ENCODE measurements around the gene CCDC180. TPM values are rescaled to one million over a fixed set of nuclear protein-coding genes. Genes with fewer than 3 reads are reported as not detected.

Gene CCDC180
- total and polyA plus RNA-seq, 4 donors = 0.09 to 3.1 (median 0.84) TPM

GRCh38 chr9:97272072-97272471 lies 35.4 kb upstream of the CCDC180 start (continued):
- TF ChIP-seq, protein P1, sequence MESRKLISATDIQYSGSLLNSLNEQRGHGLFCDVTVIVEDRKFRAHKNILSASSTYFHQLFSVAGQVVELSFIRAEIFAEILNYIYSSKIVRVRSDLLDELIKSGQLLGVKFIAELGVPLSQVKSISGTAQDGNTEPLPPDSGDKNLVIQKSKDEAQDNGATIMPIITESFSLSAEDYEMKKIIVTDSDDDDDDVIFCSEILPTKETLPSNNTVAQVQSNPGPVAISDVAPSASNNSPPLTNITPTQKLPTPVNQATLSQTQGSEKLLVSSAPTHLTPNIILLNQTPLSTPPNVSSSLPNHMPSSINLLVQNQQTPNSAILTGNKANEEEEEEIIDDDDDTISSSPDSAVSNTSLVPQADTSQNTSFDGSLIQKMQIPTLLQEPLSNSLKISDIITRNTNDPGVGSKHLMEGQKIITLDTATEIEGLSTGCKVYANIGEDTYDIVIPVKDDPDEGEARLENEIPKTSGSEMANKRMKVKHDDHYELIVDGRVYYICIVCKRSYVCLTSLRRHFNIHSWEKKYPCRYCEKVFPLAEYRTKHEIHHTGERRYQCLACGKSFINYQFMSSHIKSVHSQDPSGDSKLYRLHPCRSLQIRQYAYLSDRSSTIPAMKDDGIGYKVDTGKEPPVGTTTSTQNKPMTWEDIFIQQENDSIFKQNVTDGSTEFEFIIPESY (IDR thresholded peaks at IDR 0.05) = no peak
- TF ChIP-seq NR2F2 (IDR thresholded peaks at IDR 0.05) = no peak

- Histone ChIP-seq H3K9ac (ENCODE audit: low read depth in 1 of 2, low read length in 2 of 2) (no peak overlapping the region), H3K27me3 (ENCODE audit: control insufficient read depth in 4 of 4, insufficient read depth in 4 of 4, low read length in 3 of 4) (no peaks in the 10 kb centered on the region)
- WGBS = 92% methylated on average over 6 of the region's 6 CpGs
These were observed 31.1 kb upstream of the CCDC180 start for GRCh38 chr9:97276310-97276852.

DNA sequence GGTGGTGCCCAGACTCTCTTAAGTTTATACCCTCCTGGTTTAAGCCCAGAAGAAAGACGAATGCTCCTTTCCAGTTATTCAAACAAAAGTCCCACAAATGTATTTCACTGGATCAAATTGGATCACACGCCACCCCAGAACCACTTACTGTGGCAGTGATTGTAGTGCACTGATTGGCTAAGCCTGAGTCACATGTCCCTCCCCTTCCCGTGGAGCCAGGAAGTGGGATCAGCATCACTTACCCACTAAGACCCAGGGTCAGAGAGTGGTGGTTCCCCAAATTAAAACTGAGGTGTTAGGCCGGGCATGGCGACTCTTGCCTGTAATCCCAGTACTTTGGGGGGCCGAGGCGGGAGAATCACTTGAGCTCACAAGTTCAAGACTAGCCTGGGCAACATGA lies 29.5 kb upstream of the CCDC180 start:
- no peak overlapping the region for H3K9ac ChIP-seq (ENCODE audit: low read depth in 1 of 2, low read length in 2 of 2)
- H3K9me3 ChIP-seq (ENCODE audit: control insufficient read depth in 4 of 4, low read length in 3 of 4) = no peaks in the 10 kb centered on the region
- no peak for DNase-seq (ENCODE audit: low spot score)
- H3K36me3 ChIP-seq (ENCODE audit: control insufficient read depth in 4 of 4, insufficient read depth in 3 of 4, low read depth in 1 of 4, low read length in 3 of 4) = peaks cover 5 to 46% (median 28%) of the 10 kb centered on the region in 4 donors
- H3K27ac ChIP-seq (ENCODE audit: low read depth in 1 of 2, low read length in 2 of 2) = no peak overlapping the region
- H3K4me1 ChIP-seq (ENCODE audit: control insufficient read depth in 4 of 4, insufficient read depth in 4 of 4, low read length in 3 of 4) = no peaks in the 10 kb centered on the region
- H3K4me3 ChIP-seq (ENCODE audit: low read depth in 1 of 3, low read length in 3 of 3) = no peak overlapping the region
- no peaks in the 10 kb centered on the region for H3K27me3 ChIP-seq (ENCODE audit: control insufficient read depth in 4 of 4, insufficient read depth in 4 of 4, low read length in 3 of 4)
- 97% methylated on average over 7 of the region's 7 CpGs for WGBS
- no peak for TF ChIP-seq SP1 (IDR thresholded peaks at IDR 0.05)
- TF ChIP-seq HNF4G (IDR thresholded peaks at IDR 0.05) = no peak
- TF ChIP-seq FOXA2 (IDR thresholded peaks at IDR 0.05) = no peak
- no peak for TF ChIP-seq TAF1 (conservative IDR thresholded peaks at IDR 0.05)
- no peak for TF ChIP-seq RXRA (IDR thresholded peaks at IDR 0.05)
- TF ChIP-seq, protein P1 (IDR thresholded peaks at IDR 0.05) = no peak
- TF ChIP-seq, protein P2, sequence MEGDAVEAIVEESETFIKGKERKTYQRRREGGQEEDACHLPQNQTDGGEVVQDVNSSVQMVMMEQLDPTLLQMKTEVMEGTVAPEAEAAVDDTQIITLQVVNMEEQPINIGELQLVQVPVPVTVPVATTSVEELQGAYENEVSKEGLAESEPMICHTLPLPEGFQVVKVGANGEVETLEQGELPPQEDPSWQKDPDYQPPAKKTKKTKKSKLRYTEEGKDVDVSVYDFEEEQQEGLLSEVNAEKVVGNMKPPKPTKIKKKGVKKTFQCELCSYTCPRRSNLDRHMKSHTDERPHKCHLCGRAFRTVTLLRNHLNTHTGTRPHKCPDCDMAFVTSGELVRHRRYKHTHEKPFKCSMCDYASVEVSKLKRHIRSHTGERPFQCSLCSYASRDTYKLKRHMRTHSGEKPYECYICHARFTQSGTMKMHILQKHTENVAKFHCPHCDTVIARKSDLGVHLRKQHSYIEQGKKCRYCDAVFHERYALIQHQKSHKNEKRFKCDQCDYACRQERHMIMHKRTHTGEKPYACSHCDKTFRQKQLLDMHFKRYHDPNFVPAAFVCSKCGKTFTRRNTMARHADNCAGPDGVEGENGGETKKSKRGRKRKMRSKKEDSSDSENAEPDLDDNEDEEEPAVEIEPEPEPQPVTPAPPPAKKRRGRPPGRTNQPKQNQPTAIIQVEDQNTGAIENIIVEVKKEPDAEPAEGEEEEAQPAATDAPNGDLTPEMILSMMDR (IDR thresholded peaks at IDR 0.05; ENCODE audit: low read depth, low read length, missing input control) = no peak
- no peak for TF ChIP-seq RAD21 (IDR thresholded peaks at IDR 0.05)
- no peak for TF ChIP-seq MAX (IDR thresholded peaks at IDR 0.05)
- TF ChIP-seq, protein P3, sequence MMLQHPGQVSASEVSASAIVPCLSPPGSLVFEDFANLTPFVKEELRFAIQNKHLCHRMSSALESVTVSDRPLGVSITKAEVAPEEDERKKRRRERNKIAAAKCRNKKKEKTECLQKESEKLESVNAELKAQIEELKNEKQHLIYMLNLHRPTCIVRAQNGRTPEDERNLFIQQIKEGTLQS (IDR thresholded peaks at IDR 0.05) = no peak
- no peak for TF ChIP-seq JUND (IDR thresholded peaks at IDR 0.05)
- no peak for TF ChIP-seq GABPA (IDR thresholded peaks at IDR 0.05 in 1 of 2, conservative IDR thresholded peaks at IDR 0.05 in 1 of 2)
- TF ChIP-seq NR2F2 (IDR thresholded peaks at IDR 0.05) = no peak
- TF ChIP-seq REST (IDR thresholded peaks at IDR 0.05) = no peak
- TF ChIP-seq HNF4A (conservative IDR thresholded peaks at IDR 0.05) = no peak
- TF ChIP-seq YY1 (IDR thresholded peaks at IDR 0.05) = no peak

More at GRCh38 chr9:97276310-97276852, 31.1 kb upstream of the CCDC180 start:
- H3K4me1 ChIP-seq (ENCODE audit: control insufficient read depth in 4 of 4, insufficient read depth in 4 of 4, low read length in 3 of 4) = no peaks in the 10 kb centered on the region
- H3K4me3 ChIP-seq (ENCODE audit: low read depth in 1 of 3, low read length in 3 of 3) = no peak overlapping the region
- no peak for DNase-seq (ENCODE audit: low spot score)
- H3K9me3 ChIP-seq (ENCODE audit: control insufficient read depth in 4 of 4, low read length in 3 of 4) = no peaks in the 10 kb centered on the region
- peaks cover 3 to 38% (median 23%) of the 10 kb centered on the region in 4 donors for H3K36me3 ChIP-seq (ENCODE audit: control insufficient read depth in 4 of 4, insufficient read depth in 3 of 4, low read depth in 1 of 4, low read length in 3 of 4)
- H3K27ac ChIP-seq (ENCODE audit: low read depth in 1 of 2, low read length in 2 of 2) = no peak overlapping the region
- TF ChIP-seq, protein P1 (IDR thresholded peaks at IDR 0.05) = no peak
- TF ChIP-seq FOXA2 (IDR thresholded peaks at IDR 0.05) = no peak
- TF ChIP-seq GABPA (IDR thresholded peaks at IDR 0.05 in 1 of 2, conservative IDR thresholded peaks at IDR 0.05 in 1 of 2) = no peak
- TF ChIP-seq SP1 (IDR thresholded peaks at IDR 0.05) = no peak
- no peak for TF ChIP-seq EGR1 (IDR thresholded peaks at IDR 0.05; ENCODE audit: low read depth in 2 of 2)
- no peak for TF ChIP-seq YY1 (IDR thresholded peaks at IDR 0.05)

Measured in liver (tissue), 9 donors.